HS-27A (cell line): ENCODE measurements around the gene INSR.
A peak's percentile ranks its signal among the peaks of the same experiment; 100 is the strongest.
"Not testable (repeated sequence)": the region's sequence is repeated elsewhere in the genome, so short reads cannot be mapped to it uniquely, and the experiment has no call there.

Experiments used
- DNase-seq: peaks from one replicate; pipeline ENCODE4 v3.0.0-alpha.2; 2012; ENCODE audit warnings: low read depth, missing footprints

INSR gene

GRCh38 chr19:7293762-7294557, at the start of gene INSR:
Gene INSR, minus strand, starts transcription at chr19:7294414. Its CDS starts 523 bp downstream, at chr19:7293891.
- DNase-seq = peak; percentile 36

DNA sequence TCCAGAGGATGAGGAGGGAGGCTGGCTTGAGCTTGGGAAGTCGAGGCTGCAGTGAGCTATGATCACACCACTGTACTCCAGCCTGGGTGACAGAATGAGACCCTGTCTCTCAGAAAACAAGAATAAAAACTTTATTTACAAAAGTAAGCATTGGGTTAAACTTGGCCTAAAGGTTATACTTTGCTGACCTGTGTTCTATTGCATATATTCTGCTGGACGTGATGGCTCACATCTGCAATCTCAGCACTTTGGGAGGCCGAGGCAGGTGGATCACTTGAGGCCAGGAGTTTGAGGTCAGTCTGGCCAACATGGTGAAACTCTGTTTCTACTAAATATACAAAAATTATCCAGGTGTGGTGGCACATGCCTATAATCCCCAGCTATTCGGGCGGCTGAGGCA, 47.9 kb upstream of the INSR start:
- no peak for DNase-seq

GRCh38 chr19:7340959-7341837, 47.0 kb upstream of the INSR start:
- DNase-seq = peak; percentile 35

- DNase-seq = no peak
Observed at GRCh38 chr19:7337380-7338194, 43.4 kb upstream of the INSR start.

DNA sequence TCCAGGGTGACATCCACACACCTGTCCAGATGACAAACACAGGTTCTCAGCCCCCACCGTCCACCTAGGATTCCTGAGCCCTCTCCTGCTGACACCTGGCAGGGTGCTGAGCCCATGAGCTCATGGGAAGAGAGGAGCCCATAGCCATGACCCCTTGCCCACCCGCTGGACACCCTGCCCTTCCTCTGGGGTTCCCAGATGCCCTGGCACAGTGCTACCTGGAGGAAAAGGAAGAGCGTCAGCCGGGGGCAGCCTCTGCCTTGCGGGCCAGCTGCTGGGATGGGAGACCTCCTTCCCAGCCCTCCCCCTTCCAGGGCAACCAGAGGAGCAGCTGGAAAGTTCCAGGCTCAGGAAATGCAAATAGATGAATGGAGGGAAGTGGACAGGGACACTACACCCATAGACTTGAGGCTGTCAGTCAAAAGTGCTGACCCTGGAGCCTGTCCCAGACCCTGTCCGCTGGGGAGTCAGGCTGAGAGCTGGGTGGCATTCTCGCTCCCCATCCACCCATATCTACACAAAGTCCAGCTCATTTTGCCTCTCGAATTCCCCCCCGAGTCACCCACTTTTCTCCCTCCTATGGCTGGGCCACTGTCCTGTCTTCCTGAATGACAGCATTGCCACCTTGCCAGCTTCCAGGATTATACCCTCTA, 42.2 kb upstream of the INSR start:
- DNase-seq = no peak

DNA sequence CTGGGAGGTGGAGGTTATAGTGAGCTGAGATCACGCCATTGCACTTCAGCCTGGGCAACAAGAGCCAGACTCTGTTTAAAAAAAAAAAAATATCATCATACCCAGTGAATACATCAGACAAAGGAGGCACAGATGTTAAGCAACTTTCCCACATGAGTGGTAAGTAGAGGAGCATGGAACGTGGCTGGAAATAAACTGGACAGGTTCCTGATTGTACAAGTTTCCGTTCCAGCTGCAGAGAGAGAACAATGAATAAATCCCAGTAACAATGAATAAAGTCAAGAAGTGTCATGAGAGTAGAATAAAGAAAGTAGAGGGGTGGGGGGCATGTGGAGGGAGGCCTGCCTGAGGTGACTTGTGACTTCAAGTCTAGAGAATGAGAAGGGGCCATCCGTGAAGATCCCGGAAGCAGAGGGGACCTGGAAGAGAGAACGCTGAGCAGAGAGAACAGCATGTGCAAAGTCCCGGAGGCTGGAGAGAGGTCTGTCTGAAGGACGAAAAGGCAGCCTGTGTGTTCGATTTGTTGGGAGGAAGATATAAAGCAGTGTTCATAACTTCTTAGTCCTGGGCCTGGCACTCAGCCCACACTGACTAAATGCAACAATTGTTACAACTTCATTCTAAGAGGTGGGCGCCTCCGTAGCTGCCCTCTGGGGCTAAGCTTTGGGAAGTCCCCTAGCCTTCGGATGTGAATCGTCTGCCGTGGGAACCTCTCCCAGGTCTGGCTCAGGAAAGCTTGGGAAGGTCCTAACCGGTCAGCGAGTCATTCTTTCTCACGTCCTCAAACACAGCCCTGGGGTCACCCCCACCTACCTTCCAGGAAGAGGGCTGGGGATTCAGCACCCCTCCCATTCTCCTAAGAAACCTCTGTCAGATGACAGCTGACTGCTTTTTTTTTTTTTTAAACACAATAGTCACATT, 39.2 kb upstream of the INSR start:
- no peak for DNase-seq

DNA sequence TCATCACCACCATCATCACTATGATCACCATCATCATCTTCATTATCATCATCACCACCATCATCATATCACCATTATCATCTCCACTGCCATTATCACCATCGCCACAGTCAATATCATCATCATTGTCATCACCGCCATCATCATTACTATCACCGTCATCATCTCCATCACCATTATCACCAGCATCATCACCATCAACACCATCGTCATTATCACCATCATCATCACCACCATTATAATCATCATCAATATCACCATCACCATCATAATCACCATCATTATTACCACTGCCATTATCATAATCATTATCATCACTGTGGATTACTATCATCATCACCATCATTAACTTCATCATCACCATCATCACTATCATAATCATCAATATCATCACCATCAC, 37.2 kb upstream of the INSR start:
- DNase-seq = no peak

GRCh38 chr19:7328647-7329046, 34.4 kb upstream of the INSR start:
- DNase-seq = no peak

DNA sequence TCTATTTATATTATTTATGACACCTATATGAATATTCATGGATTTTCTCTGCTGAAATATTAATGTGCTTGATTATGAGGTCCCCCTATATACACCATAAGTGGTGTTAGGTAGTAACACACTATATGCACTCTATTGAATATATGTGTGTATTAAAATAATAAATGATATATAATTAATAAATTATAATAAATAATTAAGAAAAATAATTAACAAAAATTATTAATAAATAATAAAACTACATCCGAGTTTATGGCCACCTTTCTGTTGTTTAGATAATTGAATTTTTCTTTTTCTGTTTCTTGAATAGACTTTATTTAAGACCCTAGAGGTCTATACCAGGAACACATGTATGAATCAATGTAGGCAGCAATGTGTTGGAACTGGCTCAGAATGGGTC, 33.6 kb upstream of the INSR start:
- DNase-seq = no peak

DNA sequence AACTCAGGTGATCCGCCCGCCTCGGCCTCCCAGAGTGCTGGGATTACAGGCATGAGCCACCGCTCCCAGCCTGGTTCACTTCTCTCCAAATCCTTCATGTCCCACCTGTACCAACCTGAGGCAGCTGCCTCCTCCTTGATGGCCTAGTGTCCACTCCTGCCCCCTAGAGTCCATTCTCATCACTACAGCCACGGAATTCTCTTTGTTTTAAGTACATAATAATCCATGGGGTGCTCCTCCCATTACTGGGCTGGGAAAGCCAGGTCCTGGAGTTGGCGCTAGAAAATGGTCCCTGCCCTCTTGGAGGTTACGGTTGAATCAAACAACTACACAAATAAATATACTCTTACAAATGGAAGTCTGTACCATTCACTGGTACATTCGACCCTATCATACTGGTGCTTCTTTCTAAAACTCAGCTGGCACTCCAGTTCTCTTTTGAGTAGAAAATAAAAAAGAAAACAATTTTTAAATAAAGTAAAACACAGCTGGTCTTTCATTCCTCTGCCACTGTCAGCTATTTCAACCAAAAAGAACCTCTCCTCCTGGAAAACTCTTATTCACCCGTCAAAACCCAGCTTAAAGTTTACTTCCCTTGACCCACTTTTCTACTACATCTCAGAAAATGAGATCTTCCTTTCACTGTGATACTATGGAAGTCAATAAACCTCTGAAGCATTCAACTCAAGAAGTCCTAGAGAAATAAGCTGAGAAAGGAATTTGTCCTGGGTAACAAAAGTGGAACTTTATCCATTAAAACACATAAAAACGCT, 32.1 kb upstream of the INSR start:
- no peak for DNase-seq

- no peak for DNase-seq
Observed at GRCh38 chr19:7318176-7318575, 24.0 kb upstream of the INSR start.

DNA sequence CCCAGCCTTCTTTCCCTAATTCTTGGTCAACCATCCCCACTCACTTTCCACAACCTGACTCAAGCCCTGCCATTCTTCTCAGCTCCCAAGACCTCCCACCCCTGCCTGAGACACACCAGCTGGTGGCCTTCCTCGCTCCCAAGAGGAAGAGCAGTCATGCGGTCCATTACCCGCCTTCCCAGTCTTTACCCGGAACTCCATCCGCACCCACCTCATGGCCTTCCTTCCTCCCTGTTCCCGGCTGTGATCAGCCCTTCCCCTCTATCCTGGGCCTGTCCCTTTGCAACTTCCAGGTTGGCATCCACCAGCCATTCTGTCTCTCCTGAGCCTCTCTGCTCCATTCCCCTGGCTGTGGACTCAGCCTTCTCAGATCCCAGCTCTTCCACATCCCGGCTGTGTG, 18.6 kb upstream of the INSR start:
- DNase-seq = no peak

DNA sequence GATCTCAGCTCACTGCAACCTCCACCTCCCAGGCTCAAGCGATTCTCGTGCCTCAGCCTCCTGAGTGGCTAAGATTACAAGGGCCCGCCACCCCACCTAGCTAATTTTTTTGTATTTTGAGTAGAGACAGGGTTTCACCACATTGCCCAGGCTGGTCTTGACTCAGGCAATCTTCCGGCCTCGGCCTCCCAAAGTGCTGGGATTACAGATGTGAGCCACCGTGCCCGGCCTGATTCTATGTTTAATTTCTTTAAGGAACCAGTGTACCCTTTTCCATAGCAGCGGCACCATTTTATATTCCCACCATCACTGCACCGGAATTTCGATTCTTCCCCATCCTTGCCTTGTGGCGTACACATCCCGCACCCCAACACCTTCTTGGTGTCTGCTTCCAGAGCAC, 17.7 kb upstream of the INSR start:
- no peak for DNase-seq

- not testable (repeated sequence) for DNase-seq
Observed at GRCh38 chr19:7308327-7308726, 14.1 kb upstream of the INSR start.

DNA sequence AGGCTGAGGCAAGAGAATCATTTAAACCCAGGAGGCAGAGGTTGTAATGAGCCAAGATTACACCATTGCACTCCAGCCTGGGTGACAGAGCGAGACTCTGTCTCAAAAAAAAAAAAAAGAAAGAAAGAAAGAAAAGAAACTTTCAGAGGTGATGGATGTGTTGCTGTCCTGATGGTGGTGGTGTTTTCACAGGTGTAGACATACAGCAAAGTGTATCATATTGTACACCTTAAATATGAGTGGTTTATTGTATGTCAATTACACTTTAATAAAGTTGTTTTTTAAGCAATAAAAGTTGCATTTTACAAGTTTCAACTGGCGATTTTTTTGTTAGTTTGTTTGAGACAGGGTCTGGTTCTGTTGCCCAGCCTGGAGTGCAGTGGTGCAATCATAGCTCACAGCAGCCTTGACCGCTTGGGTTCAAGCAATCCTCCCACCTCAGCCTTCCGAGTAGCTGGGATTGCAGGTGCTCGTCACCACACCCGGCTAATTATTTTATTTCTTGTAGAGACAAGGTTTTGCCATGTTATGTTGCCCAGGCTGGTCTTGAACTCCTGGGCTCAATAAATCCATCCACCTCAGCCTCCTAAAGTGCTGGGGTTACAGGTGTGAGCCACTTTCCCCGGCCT, 13.5 kb upstream of the INSR start:
- DNase-seq = no peak

- no peak for DNase-seq
Observed at GRCh38 chr19:7304200-7304599, 10.0 kb upstream of the INSR start.

- no peak for DNase-seq
Observed at GRCh38 chr19:7303470-7303869, 9.3 kb upstream of the INSR start.

GRCh38 chr19:7301525-7301924, 7.3 kb upstream of the INSR start:
- no peak for DNase-seq

DNA sequence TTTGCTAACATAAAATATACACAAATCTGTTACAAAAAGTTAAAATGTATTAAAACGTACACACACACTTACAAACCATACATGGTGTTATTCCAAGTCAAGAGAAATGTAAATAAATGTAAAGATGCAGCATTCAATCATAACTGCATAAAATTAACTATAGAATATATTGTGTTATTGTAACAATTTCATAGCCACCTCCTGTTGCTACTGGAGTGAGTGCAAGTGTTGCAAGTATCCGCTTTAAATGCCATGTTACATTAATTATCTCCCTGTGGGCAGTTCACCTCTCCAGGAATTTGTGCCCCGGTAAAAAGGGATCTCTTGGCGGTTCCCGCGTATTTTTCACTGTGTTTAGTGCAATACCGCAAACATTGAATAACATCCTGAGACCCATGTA, 3.5 kb upstream of the INSR start:
- DNase-seq = no peak
